Ammon's horn (tissue), 1 donor: ENCODE measurements around the gene C1orf122.

Experiments
- DNase-seq: peaks from one replicate; pipeline ENCODE4 v3.0.0-alpha.2; 2016; ENCODE audit warnings: low spot score

C1orf122 gene

DNA sequence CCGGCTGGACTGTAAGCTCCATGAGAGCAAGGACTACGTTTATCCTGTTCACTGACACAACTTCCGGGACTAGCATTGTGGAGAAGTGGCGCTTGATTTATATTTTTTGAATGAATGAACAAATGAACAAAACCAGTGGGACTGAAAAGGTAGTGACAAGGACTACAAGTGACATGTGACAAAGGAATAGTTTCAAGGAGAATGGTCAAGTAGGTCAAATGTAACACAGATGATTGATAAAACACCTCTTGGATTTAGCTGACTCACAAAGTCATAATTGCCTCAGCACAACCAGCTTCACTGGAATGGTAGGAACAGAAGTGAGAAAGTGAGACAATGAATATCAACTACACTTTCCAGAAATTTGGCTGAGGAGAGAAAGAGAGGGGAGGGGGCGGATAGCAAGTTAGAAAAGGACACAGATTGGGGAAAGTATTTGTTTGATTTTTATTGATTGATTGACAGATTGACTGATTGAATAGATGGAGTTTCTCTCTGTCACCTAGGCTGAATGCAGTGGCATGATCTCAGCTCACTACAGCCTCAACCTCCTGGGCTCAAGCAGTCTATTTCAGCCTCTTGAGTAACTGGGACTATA lies 37.6 kb downstream of the C1orf122 start:
- no peak for DNase-seq

DNA sequence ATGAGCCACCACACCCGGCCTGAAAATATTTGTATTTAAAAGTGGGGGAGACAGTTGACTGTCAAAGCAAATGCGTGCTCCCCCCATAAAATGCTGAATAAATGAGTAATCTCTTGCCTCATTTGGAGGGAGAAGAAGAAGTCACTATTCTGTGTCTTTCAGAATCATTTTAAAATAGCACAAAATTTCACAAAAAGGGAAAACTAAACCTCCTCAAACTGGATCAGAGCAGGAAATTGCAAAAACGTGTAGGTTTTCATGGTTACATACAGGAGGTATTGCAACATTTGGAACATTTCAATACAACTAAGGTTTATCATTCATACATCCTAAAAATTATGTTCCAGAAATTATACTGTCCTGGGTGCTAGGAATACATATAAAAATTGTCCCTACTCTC lies 38.2 kb downstream of the C1orf122 start:
- no peak for DNase-seq

DNA sequence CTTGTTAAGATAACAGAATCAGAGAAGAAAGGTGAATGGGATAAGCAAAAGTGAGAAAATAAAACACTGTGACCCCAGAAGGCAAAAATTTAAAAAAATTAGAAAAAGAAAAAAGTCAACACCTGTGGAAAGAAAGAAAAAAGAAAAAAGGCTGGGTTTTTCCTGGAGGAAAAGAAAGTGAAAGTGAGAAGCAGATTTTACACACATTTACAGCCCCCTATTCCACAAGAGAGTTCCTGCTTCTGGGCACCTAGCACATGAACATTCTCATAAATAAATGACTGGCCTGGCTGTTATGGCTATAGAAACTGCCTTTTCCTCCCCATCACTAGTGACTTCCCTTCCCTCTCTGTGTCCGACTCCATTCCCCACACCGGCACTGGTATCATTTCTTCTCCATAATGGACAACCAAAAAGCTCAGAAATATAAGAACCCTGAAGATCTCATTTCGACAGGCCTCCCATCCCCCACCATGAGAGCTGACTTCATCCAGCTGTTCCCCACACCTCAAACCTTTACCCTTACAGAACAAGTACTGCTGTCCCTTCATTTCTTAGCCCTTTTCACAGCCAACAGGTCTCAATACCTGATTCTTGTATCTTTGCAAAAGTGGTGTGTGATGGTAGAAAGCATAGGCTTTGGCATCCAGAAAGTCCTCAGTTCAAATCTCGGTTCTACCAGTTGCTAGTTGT lies 39.2 kb downstream of the C1orf122 start:
- no peak for DNase-seq

DNA sequence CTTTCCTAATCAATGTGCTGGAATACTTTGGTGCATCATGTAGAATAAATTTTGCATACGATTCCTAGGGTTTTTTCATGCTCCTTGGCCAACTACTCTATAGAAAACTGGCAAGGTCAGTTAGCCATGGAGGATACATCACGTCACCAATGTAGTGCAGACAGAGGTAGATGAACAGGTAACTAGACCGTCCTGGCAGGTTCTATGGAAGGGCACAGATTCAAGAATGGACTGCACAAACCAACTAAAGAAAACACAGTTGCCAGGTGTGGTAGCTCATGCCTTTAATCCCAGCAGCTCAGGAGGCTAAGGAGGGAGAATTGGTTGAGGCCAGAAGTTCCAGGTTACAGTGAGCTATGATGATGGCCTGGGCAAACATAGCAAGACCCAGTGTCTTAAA lies 41.9 kb downstream of the C1orf122 start:
- no peak for DNase-seq

DNA sequence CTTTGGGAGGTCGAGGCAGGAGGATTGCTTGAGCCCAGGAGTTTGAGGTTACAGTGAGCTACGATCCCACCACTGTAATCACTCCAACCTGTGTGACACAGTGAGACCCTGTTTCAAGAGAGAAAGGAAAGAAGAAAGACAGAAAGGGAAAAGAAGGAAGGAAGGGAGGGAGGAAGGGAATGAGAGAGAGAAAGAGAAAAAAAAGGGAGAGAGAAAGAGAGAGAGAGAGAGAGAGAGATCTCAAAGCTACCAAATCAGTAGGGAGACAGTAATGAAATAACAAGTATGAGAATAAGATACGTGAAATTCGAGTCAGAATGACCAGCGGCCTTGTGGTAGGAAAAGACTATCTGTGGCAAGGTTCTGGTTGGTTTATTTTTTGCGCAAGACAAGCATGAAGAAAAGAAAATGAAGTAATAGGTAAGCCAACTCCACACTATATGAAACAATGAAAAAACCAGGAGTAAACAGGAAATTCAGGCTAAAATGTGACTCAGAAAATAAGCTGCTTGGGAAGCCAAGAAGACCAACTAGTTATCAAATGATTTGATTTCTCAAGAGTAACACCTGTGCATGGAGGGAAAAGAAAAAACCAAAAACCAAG lies 42.9 kb downstream of the C1orf122 start:
- no peak for DNase-seq

DNA sequence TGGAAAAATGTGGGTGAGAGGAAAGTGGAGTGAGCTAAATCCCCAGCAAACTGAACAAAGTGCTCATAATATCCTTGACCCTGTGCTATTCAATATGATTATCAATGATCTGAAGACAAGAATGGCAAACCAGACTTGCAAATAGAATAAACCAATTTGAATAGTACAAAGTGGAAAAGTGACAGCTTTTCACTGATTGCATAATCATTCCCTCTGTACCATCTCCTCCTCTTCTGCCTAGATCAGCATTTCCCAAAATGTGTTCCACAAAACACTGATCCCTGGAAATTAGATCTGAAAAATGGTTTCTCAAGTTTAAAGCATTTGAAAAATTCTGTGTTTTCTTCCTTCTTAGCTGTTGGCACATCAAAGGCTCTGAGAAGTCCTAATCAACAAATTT lies 43.7 kb downstream of the C1orf122 start:
- DNase-seq = peak; percentile 23

DNA sequence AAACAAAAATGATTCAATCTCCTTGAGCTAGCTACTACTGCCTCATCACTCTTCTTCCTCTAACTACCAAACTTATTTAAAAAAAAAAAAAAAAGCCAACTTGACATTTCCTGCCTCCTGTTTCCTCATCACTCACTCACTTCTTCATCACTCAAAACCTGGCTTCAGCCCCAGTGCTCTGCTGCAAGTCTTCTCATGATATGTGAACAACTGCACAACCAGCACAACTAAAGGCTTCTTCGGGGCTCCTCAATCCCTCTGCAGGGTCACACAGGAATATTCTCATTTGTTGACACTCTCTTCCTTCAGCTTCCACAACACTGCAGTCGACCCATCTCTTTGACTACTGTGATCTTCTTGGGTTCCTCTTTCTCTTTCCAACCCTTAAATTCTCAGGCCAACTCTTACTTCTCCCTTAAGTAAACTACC lies 44.2 kb downstream of the C1orf122 start:
- DNase-seq = peak; percentile 13

DNA sequence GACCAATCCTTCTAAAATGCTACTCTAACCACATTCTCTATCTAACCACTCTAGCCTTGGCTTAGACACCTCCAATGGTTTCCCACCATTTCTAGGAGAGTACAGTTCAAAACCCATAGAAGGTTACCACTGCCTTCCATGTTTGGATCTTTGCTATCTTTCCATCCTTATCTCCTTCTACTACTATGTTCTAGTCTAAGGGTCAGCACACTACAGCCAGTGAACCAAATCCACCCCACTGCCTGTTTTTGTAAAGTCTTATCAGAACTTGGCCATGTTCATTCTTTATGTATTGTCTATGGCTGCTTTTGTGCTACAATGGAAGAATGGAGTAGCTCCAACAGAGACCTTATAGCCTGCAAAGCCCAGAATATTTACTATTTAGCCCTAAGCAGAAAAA lies 45.6 kb downstream of the C1orf122 start:
- no peak for DNase-seq

DNA sequence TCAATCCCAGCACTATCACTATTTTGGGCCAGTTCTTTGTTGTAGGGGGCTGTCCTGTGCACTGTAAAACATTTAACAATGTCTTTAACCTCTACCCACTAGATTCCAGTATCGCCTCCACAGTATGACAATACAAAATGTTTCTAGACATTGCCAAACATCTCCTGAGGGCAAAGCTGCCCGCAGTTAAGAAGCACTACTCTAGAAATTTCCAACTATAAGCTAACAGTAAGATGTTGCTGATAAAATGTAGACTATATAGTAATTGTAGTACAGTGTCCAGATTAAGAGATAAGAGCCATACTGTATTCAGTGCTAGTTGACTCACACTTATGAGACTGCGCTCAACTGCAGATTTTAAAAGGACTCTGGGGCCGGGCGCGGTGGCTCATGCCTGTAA lies 46.8 kb downstream of the C1orf122 start:
- no peak for DNase-seq
